SK-N-SH (cell line): ENCODE measurements around the gene ABCG4. TPM values are rescaled to one million over a fixed set of nuclear protein-coding genes. Genes with fewer than 3 reads are reported as not detected.

Experiments
- CTCF ChIA-PET: fragments of 300-600, 350-600 bp; formaldehyde crosslinking; extraction: SDS; loops from one replicate; lab custom pipeline; 2021; lab: Yijun Ruan, JAX
- POLR2A ChIA-PET: fragments of 350-600 bp; sonication (Branson Sonifier 250); formaldehyde crosslinking; extraction: SDS; loops from one replicate; lab custom pipeline; 2020; ENCODE audit warnings: antibody characterized with exemption, inconsistent platforms; lab: Yijun Ruan, JAX
- DNase-seq: peaks from one replicate; pipeline ENCODE4 v3.0.0; 2012
- H2AFZ ChIP-seq: fragments of 200-600 bp; sonication (generic); 2 replicates; pipeline ENCODE4 v1.8.1; 2016; ENCODE audit warnings: antibody characterized with exemption, mild to moderate bottlenecking, low read depth
- H3F3A ChIP-seq: fragments of 200-600 bp; sonication (generic); replicated peaks from 2 replicates; pipeline ENCODE3; 2016; ENCODE audit warnings: antibody characterized with exemption, mild to moderate bottlenecking; ENCODE audit not compliant: insufficient read depth
- H3K27ac ChIP-seq, 2 experiments: fragments of 200-500 bp in 1 of 2; fragments of 200-600 bp in 1 of 2; sonication (Bioruptor generic) in 1 of 2; sonication (generic), shearing (Covaris generic) in 1 of 2; 2 replicates each; pipeline versions ENCODE4 v1.5.1 to v1.6.1; 2014 to 2016; ENCODE audit warnings: low read depth in 2 of 2, inconsistent platforms in 1 of 2, low read length in 1 of 2, mild to moderate bottlenecking in 1 of 2, mixed read lengths in 1 of 2
- H3K27me3 ChIP-seq: fragments of 200-600 bp; sonication (generic), shearing (Covaris generic); 2 replicates; pipeline ENCODE4 v1.6.1; 2016; ENCODE audit warnings: mixed run types; ENCODE audit not compliant: insufficient read depth
- H3K36me3 ChIP-seq, 2 experiments: fragments of 200-500 bp in 1 of 2; fragments of 200-600 bp in 1 of 2; sonication (Bioruptor generic) in 1 of 2; sonication (generic) in 1 of 2; replicated peaks in 1 of 2; 2 replicates each; pipeline versions ENCODE3 to v1.5.1; 2014 to 2016; ENCODE audit warnings: low read length in 1 of 2, mild to moderate bottlenecking in 1 of 2; ENCODE audit not compliant: insufficient read depth in 2 of 2, control insufficient read depth in 1 of 2
- H3K4me1 ChIP-seq, 2 experiments: fragments of 200-500 bp in 1 of 2; fragments of 200-600 bp in 1 of 2; sonication (Bioruptor generic) in 1 of 2; sonication (generic), shearing (Covaris generic) in 1 of 2; 2 replicates each; pipeline versions ENCODE4 v1.5.1 to v1.6.1; 2014 to 2016; ENCODE audit warnings: low read depth in 1 of 2, low read length in 1 of 2, mixed run types in 1 of 2; ENCODE audit not compliant: insufficient read depth in 2 of 2, control insufficient read depth in 1 of 2
- H3K4me2 ChIP-seq: fragments of 200-600 bp; sonication (generic), shearing (Covaris generic); 2 replicates; pipeline ENCODE4 v1.6.1; 2017; ENCODE audit warnings: mixed run types
- H3K4me3 ChIP-seq, 2 experiments: fragments of 200-500 bp in 1 of 2; fragments of 200-600 bp in 1 of 2; sonication (Bioruptor generic) in 1 of 2; sonication (generic), shearing (Covaris generic) in 1 of 2; 2 replicates each; pipeline versions ENCODE4 v1.5.1 to v1.8.1; 2014 to 2016; ENCODE audit warnings: low read depth in 2 of 2, inconsistent platforms in 1 of 2, low read length in 1 of 2, mild to moderate bottlenecking in 1 of 2, mixed read lengths in 1 of 2, moderate library complexity in 1 of 2
- H3K79me2 ChIP-seq: fragments of 200-600 bp; sonication (generic); 2 replicates; pipeline ENCODE4 v1.8.1; 2017; ENCODE audit warnings: mild to moderate bottlenecking; ENCODE audit not compliant: insufficient read depth
- H3K9ac ChIP-seq: fragments of 200-600 bp; sonication (generic); 2 replicates; pipeline ENCODE4 v1.6.1; 2017; ENCODE audit warnings: mixed run types
- H3K9me2 ChIP-seq: fragments of 200-600 bp; sonication (generic); 2 replicates; pipeline ENCODE4 v1.6.1; 2017; ENCODE audit warnings: mixed run types
- H3K9me3 ChIP-seq: fragments of 200-600 bp; sonication (generic); 2 replicates; pipeline ENCODE4 v1.6.1; 2017; ENCODE audit warnings: mixed run types, mild to moderate bottlenecking, moderate library complexity
- H4K20me1 ChIP-seq: fragments of 200-600 bp; sonication (generic); 2 replicates; pipeline ENCODE4 v1.6.1; 2017; ENCODE audit warnings: mild to moderate bottlenecking, mixed run types; ENCODE audit not compliant: insufficient read depth
- ELF1 ChIP-seq: IDR thresholded peaks from 2 replicates; pipeline ENCODE4 v1.4.0; 2012
- EZH2phosphoT487 ChIP-seq: fragments of 200-600 bp; sonication (generic); IDR thresholded peaks from 2 replicates; pipeline ENCODE4 v1.6.1; 2017; ENCODE audit warnings: low read depth, mixed run types, mild to moderate bottlenecking, antibody characterized with exemption, moderate library complexity, borderline replicate concordance
- FOSL2 ChIP-seq: IDR thresholded peaks from 2 replicates; pipeline ENCODE4 v1.4.0; 2012; ENCODE audit warnings: low read depth, mild to moderate bottlenecking, moderate library complexity, borderline replicate concordance
- FOXJ3 ChIP-seq: sonication (generic); formaldehyde crosslinking; IDR thresholded peaks from 2 replicates; pipeline ENCODE4 v1.5.1; 2020; ENCODE audit warnings: mild to moderate bottlenecking, missing genetic modification reagents
- FOXM1 ChIP-seq: IDR thresholded peaks from 2 replicates; pipeline ENCODE4 v1.4.0; 2012; ENCODE audit warnings: low read depth, mild to moderate bottlenecking
- GABPA ChIP-seq: IDR thresholded peaks from 2 replicates; pipeline ENCODE4 v1.4.0; 2012; ENCODE audit warnings: low read depth, mild to moderate bottlenecking
- MEF2A ChIP-seq: IDR thresholded peaks from 2 replicates; pipeline ENCODE4 v1.4.0; 2012; ENCODE audit warnings: low read depth, borderline replicate concordance
- MXI1 ChIP-seq: IDR thresholded peaks from 2 replicates; pipeline ENCODE4 v1.6.1; 2012; ENCODE audit warnings: mild to moderate bottlenecking, low read depth, low read length, improper control_type of control experiment
- RAD21 ChIP-seq: IDR thresholded peaks from 2 replicates; pipeline ENCODE4 v1.6.1; 2012; ENCODE audit warnings: mild to moderate bottlenecking, low read length
- TCF12 ChIP-seq: IDR thresholded peaks from 2 replicates; pipeline ENCODE4 v1.4.0; 2012
- WGBS: methylation state at CpG from one replicate; pipeline ENCODE4 v1.1.6; 2017; ENCODE audit warnings: low lambda C conversion rate; 5-methylcytosine and 5-hydroxymethylcytosine counted together
- polyA plus RNA-seq, 3 experiments: library from polyadenylated mRNA; depleted of rRNA; stranded (reverse); fragments of >200 nt; gene quantifications; 2 replicates each; pipeline ENCODE4 v1.2.3, GENCODE V29; 2012
- TF ChIP-seq, protein P1 (sequence below): IDR thresholded peaks from 2 replicates; pipeline ENCODE4 v1.4.0; 2012; ENCODE audit warnings: low read depth, borderline replicate concordance
- TF ChIP-seq, protein P2 (sequence below): IDR thresholded peaks from 2 replicates; pipeline ENCODE4 v1.4.0; 2012; ENCODE audit warnings: low read depth
- TF ChIP-seq, protein P3 (sequence below): fragments of 200-600 bp; sonication (generic); IDR thresholded peaks from 2 replicates; pipeline ENCODE4 v1.6.1; 2017; ENCODE audit warnings: antibody characterized with exemption, mild to moderate bottlenecking, moderate library complexity

Gene ABCG4
- polyA plus RNA-seq, 1 of the 3 experiments (the other 2 are of a cell fraction): 0.72 TPM

GRCh38 chr11:119126675-119127268 lies 22.1 kb upstream of the ABCG4 start (continued):
- TF ChIP-seq, protein P1, sequence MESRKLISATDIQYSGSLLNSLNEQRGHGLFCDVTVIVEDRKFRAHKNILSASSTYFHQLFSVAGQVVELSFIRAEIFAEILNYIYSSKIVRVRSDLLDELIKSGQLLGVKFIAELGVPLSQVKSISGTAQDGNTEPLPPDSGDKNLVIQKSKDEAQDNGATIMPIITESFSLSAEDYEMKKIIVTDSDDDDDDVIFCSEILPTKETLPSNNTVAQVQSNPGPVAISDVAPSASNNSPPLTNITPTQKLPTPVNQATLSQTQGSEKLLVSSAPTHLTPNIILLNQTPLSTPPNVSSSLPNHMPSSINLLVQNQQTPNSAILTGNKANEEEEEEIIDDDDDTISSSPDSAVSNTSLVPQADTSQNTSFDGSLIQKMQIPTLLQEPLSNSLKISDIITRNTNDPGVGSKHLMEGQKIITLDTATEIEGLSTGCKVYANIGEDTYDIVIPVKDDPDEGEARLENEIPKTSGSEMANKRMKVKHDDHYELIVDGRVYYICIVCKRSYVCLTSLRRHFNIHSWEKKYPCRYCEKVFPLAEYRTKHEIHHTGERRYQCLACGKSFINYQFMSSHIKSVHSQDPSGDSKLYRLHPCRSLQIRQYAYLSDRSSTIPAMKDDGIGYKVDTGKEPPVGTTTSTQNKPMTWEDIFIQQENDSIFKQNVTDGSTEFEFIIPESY: no peak
- no peak for TF ChIP-seq FOXJ3 (CRISPR knock-in tag)
- TF ChIP-seq, protein P2, sequence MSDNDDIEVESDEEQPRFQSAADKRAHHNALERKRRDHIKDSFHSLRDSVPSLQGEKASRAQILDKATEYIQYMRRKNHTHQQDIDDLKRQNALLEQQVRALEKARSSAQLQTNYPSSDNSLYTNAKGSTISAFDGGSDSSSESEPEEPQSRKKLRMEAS: no peak
- no peak for TF ChIP-seq TCF12
- TF ChIP-seq FOXM1: no peak
- TF ChIP-seq ELF1: no peak

DNA sequence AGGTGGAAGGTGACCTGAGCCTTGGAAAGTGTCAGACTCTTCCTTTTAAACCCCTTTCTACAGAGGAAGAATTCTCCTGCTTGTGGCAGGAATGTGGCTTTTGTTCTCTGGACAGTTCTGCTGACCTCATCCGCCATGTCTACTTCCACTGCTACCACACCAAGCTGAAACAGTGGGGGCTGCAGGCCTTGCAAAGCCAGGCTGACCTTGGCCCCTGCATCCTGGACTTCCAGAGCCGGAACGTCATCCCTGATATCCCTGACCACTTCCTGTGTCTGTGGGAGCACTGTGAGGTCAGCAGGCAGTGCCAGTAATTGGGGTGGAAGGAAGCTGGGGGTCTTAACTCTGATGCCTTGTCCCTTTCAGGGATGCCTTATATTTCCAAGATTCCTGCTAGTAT lies 18.2 kb upstream of the ABCG4 start:
- H3K9me2 ChIP-seq: no peaks in the 10 kb centered on the region
- H3K79me2 ChIP-seq: peaks cover 6% of the 10 kb centered on the region
- H3K9me3 ChIP-seq: no peaks in the 10 kb centered on the region
- H3K36me3 ChIP-seq: peaks cover 27 to 45% of the 10 kb centered on the region in 2 experiments
- no peak for DNase-seq
- no peak overlapping the region for H3K9ac ChIP-seq
- H3K27ac ChIP-seq: no peak overlapping the region
- 86% methylated on average over 1 of the region's 3 CpGs for WGBS
- no peaks in the 10 kb centered on the region for H4K20me1 ChIP-seq
- H3F3A ChIP-seq: no peaks in the 10 kb centered on the region
- H3K4me2 ChIP-seq: no peak overlapping the region
- no peaks in the 10 kb centered on the region for H3K27me3 ChIP-seq
- H3K4me3 ChIP-seq: no peak overlapping the region
- POLR2A ChIA-PET: no interaction called here
- CTCF ChIA-PET: interaction anchor here (0.8 to 1.5 kb wide), 3 partner anchors 36 to 193 kb away, joined by 3 to 4 read pairs (median 3); no protein-coding TSS in a partner anchor
- no peaks in the 10 kb centered on the region for H3K4me1 ChIP-seq
- TF ChIP-seq GABPA: no peak
- TF ChIP-seq, protein P1: no peak
- no peak overlapping the region for H2AFZ ChIP-seq

- ChIA-PET CTCF (interaction anchor here (0.7 to 4.0 kb wide), 12 partner anchors 10 to 189 kb away, joined by 3 to 35 read pairs (median 4); partner anchors contain the start of genes ABCG4 and HINFP), POLR2A (no interaction called here)
- Histone ChIP-seq H3K9me2 (no peaks in the 10 kb centered on the region), H3K79me2 (no peaks in the 10 kb centered on the region), H3K9me3 (no peaks in the 10 kb centered on the region), H3K27ac (no peak overlapping the region), H2AFZ (no peak overlapping the region), H3K27me3 (no peaks in the 10 kb centered on the region), H3K4me3 (no peak overlapping the region), H3K4me1 (no peaks in the 10 kb centered on the region), H3K4me2 (no peak overlapping the region), H4K20me1 (no peaks in the 10 kb centered on the region), H3K36me3 (peaks cover 13 to 45% of the 10 kb centered on the region in 2 experiments), H3K9ac (no peak overlapping the region), H3F3A (no peaks in the 10 kb centered on the region)
- DNase-seq: peak; percentile 48
- WGBS: 90% methylated on average over 2 of the region's 4 CpGs
- TF ChIP-seq, protein P3, sequence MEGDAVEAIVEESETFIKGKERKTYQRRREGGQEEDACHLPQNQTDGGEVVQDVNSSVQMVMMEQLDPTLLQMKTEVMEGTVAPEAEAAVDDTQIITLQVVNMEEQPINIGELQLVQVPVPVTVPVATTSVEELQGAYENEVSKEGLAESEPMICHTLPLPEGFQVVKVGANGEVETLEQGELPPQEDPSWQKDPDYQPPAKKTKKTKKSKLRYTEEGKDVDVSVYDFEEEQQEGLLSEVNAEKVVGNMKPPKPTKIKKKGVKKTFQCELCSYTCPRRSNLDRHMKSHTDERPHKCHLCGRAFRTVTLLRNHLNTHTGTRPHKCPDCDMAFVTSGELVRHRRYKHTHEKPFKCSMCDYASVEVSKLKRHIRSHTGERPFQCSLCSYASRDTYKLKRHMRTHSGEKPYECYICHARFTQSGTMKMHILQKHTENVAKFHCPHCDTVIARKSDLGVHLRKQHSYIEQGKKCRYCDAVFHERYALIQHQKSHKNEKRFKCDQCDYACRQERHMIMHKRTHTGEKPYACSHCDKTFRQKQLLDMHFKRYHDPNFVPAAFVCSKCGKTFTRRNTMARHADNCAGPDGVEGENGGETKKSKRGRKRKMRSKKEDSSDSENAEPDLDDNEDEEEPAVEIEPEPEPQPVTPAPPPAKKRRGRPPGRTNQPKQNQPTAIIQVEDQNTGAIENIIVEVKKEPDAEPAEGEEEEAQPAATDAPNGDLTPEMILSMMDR: peak; percentile 65
- TF ChIP-seq, protein P1: no peak
- TF ChIP-seq RAD21: no peak
- TF ChIP-seq EZH2phosphoT487: no peak
- no peak for TF ChIP-seq MXI1
- TF ChIP-seq TCF12: no peak
- TF ChIP-seq MEF2A: no peak
- no peak for TF ChIP-seq FOSL2
- TF ChIP-seq FOXJ3 (CRISPR knock-in tag): no peak
Observed at GRCh38 chr11:119134389-119134978, 14.4 kb upstream of the ABCG4 start.
